Esophagus squamous epithelium (tissue), 4 donors: ENCODE results near the gene ZNF619.

Experiments
- CTCF ChIP-seq, 6 experiments: fragments of 450-650 bp in 4 of 6; fragments of 200-600 bp in 2 of 6; sonication (generic) in 2 of 6; IDR thresholded peaks; one replicate each; pipeline ENCODE4 v1.5.1; 2016 to 2019; ENCODE audit warnings: antibody characterized with exemption in 6 of 6, mild to moderate bottlenecking in 4 of 6, moderate library complexity in 4 of 6
- POLR2A ChIP-seq, 4 donors: fragments of 450-650 bp; IDR thresholded peaks; one replicate each; pipeline ENCODE4 v1.6.1; 2017; ENCODE audit warnings: antibody characterized with exemption in 4 of 4, mild to moderate bottlenecking in 4 of 4, moderate library complexity in 3 of 4

GRCh38 chr3:40497288-40497687 lies 20.4 kb downstream of the ZNF619 start:
- TF ChIP-seq CTCF (IDR thresholded peaks at IDR 0.05) (no peak), POLR2A (IDR thresholded peaks at IDR 0.05) (no peak)
